HepG2 (cell line): ENCODE measurements around the gene HCN4.

Source experiments
- EED ChIP-seq: sonication (generic); formaldehyde crosslinking; IDR thresholded peaks from 2 replicates; pipeline ENCODE4 v1.5.0; 2020; ENCODE audit warnings: mild to moderate bottlenecking, missing genetic modification reagents
- JUNB ChIP-seq: sonication (generic); formaldehyde crosslinking; IDR thresholded peaks from 2 replicates; pipeline ENCODE4 v1.8.0; 2022; ENCODE audit warnings: missing genetic modification reagents, mild to moderate bottlenecking, borderline replicate concordance
- NFATC3 ChIP-seq: sonication (generic); formaldehyde crosslinking; IDR thresholded peaks from 2 replicates; pipeline ENCODE4 v1.5.1; 2020; ENCODE audit warnings: mild to moderate bottlenecking, missing genetic modification reagents
- NR2F6 ChIP-seq, 2 experiments: IDR thresholded peaks; 2 replicates each; pipeline ENCODE4 v1.6.1; 2016; ENCODE audit warnings: antibody characterized with exemption in 1 of 2, mild to moderate bottlenecking in 1 of 2
- STAG1 ChIP-seq: sonication (generic); formaldehyde crosslinking; IDR thresholded peaks from 2 replicates; pipeline ENCODE4 v1.4.0; 2020; ENCODE audit warnings: missing genetic modification reagents
- XRCC5 ChIP-seq: fragments of 200-400 bp; formaldehyde crosslinking; optimal IDR thresholded peaks from 2 replicates; pipeline ENCODE3; 2017; ENCODE audit warnings: mild to moderate bottlenecking, low read length
- ZNF33B ChIP-seq: sonication (generic); formaldehyde crosslinking; IDR thresholded peaks from 2 replicates; pipeline ENCODE4 v1.5.1; 2020; ENCODE audit warnings: mild to moderate bottlenecking, missing genetic modification reagents

DNA sequence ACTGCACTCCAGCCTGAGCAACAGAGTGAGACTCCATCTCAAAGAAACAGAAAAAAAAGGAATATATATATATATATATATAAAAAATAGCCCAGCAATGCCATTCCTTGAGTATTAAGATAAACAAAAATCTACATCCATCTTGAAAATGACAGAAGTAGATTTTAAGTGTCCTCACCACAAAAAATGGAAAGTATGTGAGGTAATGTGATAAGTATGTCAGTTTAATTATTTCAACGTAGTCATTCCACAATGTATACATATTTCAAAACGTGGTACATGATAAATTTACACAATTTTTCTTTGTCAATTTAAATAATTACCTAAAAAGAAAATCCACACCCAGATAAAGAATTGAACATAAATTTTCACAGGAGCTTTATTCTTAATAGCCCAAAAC lies 54.9 kb downstream of the HCN4 start:
- no peak for TF ChIP-seq STAG1 (CRISPR knock-in tag)
- no peak for TF ChIP-seq NFATC3 (CRISPR knock-in tag)
- no peak for TF ChIP-seq XRCC5
- no peak for TF ChIP-seq EED (CRISPR knock-in tag)
- no peak for TF ChIP-seq NR2F6 (IDR thresholded peaks at IDR 0.05)
- TF ChIP-seq NR2F6 (CRISPR knock-in tag; IDR thresholded peaks at IDR 0.05): no peak
- no peak for TF ChIP-seq ZNF33B (CRISPR knock-in tag)
- no peak for TF ChIP-seq JUNB (CRISPR knock-in tag)
